Pulmonary artery endothelial cell (primary cell): ENCODE results near the gene C9orf72. TPM values are rescaled to one million over a fixed set of nuclear protein-coding genes. Genes with fewer than 3 reads are reported as not detected.
"Not testable (repeated sequence)": the region's sequence is repeated elsewhere in the genome, so short reads cannot be mapped to it uniquely, and the experiment has no call there.

Experiments
- DNase-seq: peaks from one replicate; pipeline ENCODE4 v3.0.0-alpha.2; 2011; ENCODE audit warnings: low read depth, low spot score
- total RNA-seq: library from RNA; depleted of rRNA; stranded (reverse); fragments of >200 nt; gene quantifications from 2 replicates; pipeline ENCODE4 v1.2.3, GENCODE V29; 2014

The C9orf72 gene
- total RNA-seq, 1 donor from 2014 or later = 7.1 TPM

GRCh38 chr9:27519466-27520465 lies 53.5 kb downstream of the C9orf72 start:
- DNase-seq = no peak

GRCh38 chr9:27518809-27519208 lies 54.5 kb downstream of the C9orf72 start:
- DNase-seq = no peak

GRCh38 chr9:27518006-27518405 lies 55.3 kb downstream of the C9orf72 start:
- no peak for DNase-seq

GRCh38 chr9:27514551-27514950 lies 58.7 kb downstream of the C9orf72 start:
- DNase-seq = no peak

GRCh38 chr9:27511771-27512170 lies 61.5 kb downstream of the C9orf72 start:
- DNase-seq = no peak

- DNase-seq = no peak
Measured at GRCh38 chr9:27510780-27511179, 62.5 kb downstream of the C9orf72 start.

GRCh38 chr9:27506981-27507380 lies 66.3 kb downstream of the C9orf72 start:
- DNase-seq = no peak

GRCh38 chr9:27505744-27506161 lies 67.5 kb downstream of the C9orf72 start:
- DNase-seq = no peak

- DNase-seq = no peak
Measured at GRCh38 chr9:27504259-27504658, 69.0 kb downstream of the C9orf72 start.

GRCh38 chr9:27503623-27504022 lies 69.7 kb downstream of the C9orf72 start:
- DNase-seq = no peak

GRCh38 chr9:27500902-27501301 lies 72.4 kb downstream of the C9orf72 start:
- not testable (repeated sequence) for DNase-seq

GRCh38 chr9:27499451-27499850 lies 73.8 kb downstream of the C9orf72 start:
- peak; percentile 10 for DNase-seq

GRCh38 chr9:27497883-27498417 lies 75.3 kb downstream of the C9orf72 start:
- no peak for DNase-seq

Other genes starting within 250 kb of the C9orf72 start
- gene IFNK, start 49.2 kb downstream of the C9orf72 start, total RNA-seq = not detected in 2 replicates
- 0.07 TPM in 2 replicates for gene MOB3B, start 43.7 kb downstream of the C9orf72 start, total RNA-seq